Aorta (tissue), 5 donors: ENCODE results near the gene RHOT2. TPM values are rescaled to one million over a fixed set of nuclear protein-coding genes. Genes with fewer than 3 reads are reported as not detected.

Experiments
- ATAC-seq: fragments of 200-7000 bp; cut with Tn5 transposase; one replicate; pipeline ENCODE4 v1.9.1; 2022; ENCODE audit warnings: moderate library complexity; ENCODE audit not compliant: low FRiP score
- DNase-seq, 2 donors: peaks; one replicate each; pipeline ENCODE4 v3.0.0-alpha.2; 2020
- H3K27ac ChIP-seq, 2 donors: one replicate each; pipeline ENCODE4 v1.5.1; 2013; ENCODE audit warnings: low read length in 2 of 2, mild to moderate bottlenecking in 2 of 2, moderate library complexity in 2 of 2, control low read depth in 1 of 2, inconsistent platforms in 1 of 2, low read depth in 1 of 2
- H3K27me3 ChIP-seq, 2 donors: one replicate each; pipeline ENCODE4 v1.6.1; 2013; ENCODE audit warnings: control low read depth in 1 of 2, low read length in 1 of 2, mild to moderate bottlenecking in 1 of 2, moderate library complexity in 1 of 2; ENCODE audit not compliant: insufficient read depth in 2 of 2, control insufficient read depth in 1 of 2
- H3K36me3 ChIP-seq, 2 donors: one replicate each; pipeline ENCODE4 v1.6.1; 2013; ENCODE audit warnings: control low read depth in 1 of 2, low read length in 1 of 2, mild to moderate bottlenecking in 1 of 2; ENCODE audit not compliant: insufficient read depth in 2 of 2, control insufficient read depth in 1 of 2
- H3K4me1 ChIP-seq, 2 donors: one replicate each; pipeline ENCODE4 v1.6.1; 2013; ENCODE audit warnings: low read length in 2 of 2, control low read depth in 1 of 2, mild to moderate bottlenecking in 1 of 2, moderate library complexity in 1 of 2; ENCODE audit not compliant: insufficient read depth in 2 of 2, control insufficient read depth in 1 of 2
- H3K4me3 ChIP-seq, 2 donors: one replicate each; pipeline ENCODE4 v1.5.1; 2013; ENCODE audit warnings: low read length in 2 of 2, control low read depth in 1 of 2, mild to moderate bottlenecking in 1 of 2
- H3K9me3 ChIP-seq: one replicate; pipeline ENCODE4 v1.6.1; 2013; ENCODE audit warnings: mild to moderate bottlenecking, low read length; ENCODE audit not compliant: control insufficient read depth
- WGBS, 2 donors: extraction: QIAGEN DNeasy Blood & Tissue Kit; methylation state at CpG; one replicate each; pipeline ENCODE4 v1.1.7; 2013; 5-methylcytosine and 5-hydroxymethylcytosine counted together
- intact Hi-C, 2 donors: fragments of 100-400 bp; cut with DNase I; formaldehyde crosslinking; loops; one replicate each; pipeline versions ENCODE4 v1.14.2 to v1.15.0; 2022
- polyA plus RNA-seq, 2 donors: library from polyadenylated mRNA; stranded (reverse); fragments of 200-250 nt; gene quantifications; one replicate each; pipeline ENCODE4 v1.2.3, GENCODE V29; 2013
- total RNA-seq, 2 donors: library from RNA; stranded (reverse); fragmentation: NEBNext Ultra II Directional; extraction: Animal tissue kit (Norgen Biotek cat#: 25700); gene quantifications; one replicate each; pipeline ENCODE4 v1.2.1, GENCODE V29; 2021
- donor health status: healthy with polysubstance abuse.
- donor health status: Bipolar disorder and iron deficiency.
- donor health status: DM: no; HTN: no; CAD: no.
- donor health status: DM: no; HTN: no; CAD: no.
- donor health status: DM: yes; HTN: yes; CAD: no.

RHOT2 gene
- total and polyA plus RNA-seq, 4 donors: 27.4 to 356 (median 86.6) TPM

- Histone ChIP-seq H3K4me3 (no peak overlapping the region), H3K9me3 (no peaks in the 10 kb centered on the region), H3K4me1 (no peaks in the 10 kb centered on the region), H3K27me3 (no peaks in the 10 kb centered on the region), H3K27ac (no peak overlapping the region), H3K36me3 (no peaks in the 10 kb centered on the region)
- DNase-seq (no peak), ATAC-seq (no peak)
- 87 to 91% methylated on average over 22 of the region's 22 CpGs for WGBS, 2 donors
- intact Hi-C loops: no loop called here
Measured at GRCh38 chr16:651844-652243, 16.1 kb upstream of the RHOT2 start.

GRCh38 chr16:652454-653305 lies 15.3 kb upstream of the RHOT2 start:
- DNase-seq: no peak
- WGBS, 2 donors: 84 to 86% methylated on average over 28 of the region's 28 CpGs
- H3K4me1 ChIP-seq: no peaks in the 10 kb centered on the region
- ATAC-seq: no peak
- H3K36me3 ChIP-seq: no peaks in the 10 kb centered on the region
- intact Hi-C loops: no loop called here
- H3K27me3 ChIP-seq: no peaks in the 10 kb centered on the region
- H3K27ac ChIP-seq: no peak overlapping the region
- H3K4me3 ChIP-seq: no peak overlapping the region
- no peaks in the 10 kb centered on the region for H3K9me3 ChIP-seq

GRCh38 chr16:654034-654433 lies 13.9 kb upstream of the RHOT2 start:
- Histone ChIP-seq H3K9me3 (no peaks in the 10 kb centered on the region), H3K36me3 (no peaks in the 10 kb centered on the region), H3K4me1 (no peaks in the 10 kb centered on the region), H3K27ac (no peak overlapping the region), H3K4me3 (no peak overlapping the region), H3K27me3 (no peaks in the 10 kb centered on the region)
- WGBS, 2 donors: 86 to 93% methylated on average over 12 of the region's 12 CpGs
- DNase-seq (no peak), ATAC-seq (no peak)
- intact Hi-C loops: no loop called here

GRCh38 chr16:657487-657886 lies 10.4 kb upstream of the RHOT2 start:
- intact Hi-C loops: no loop called here
- ATAC-seq: no peak
- WGBS, 2 donors: 94 to 95% methylated on average over 20 to 22 of the region's 22 CpGs

GRCh38 chr16:658679-659571 lies 9.0 kb upstream of the RHOT2 start:
- intact Hi-C loops: no loop called here
- no peaks in the 10 kb centered on the region for H3K36me3 ChIP-seq

More at GRCh38 chr16:657487-657886, 10.4 kb upstream of the RHOT2 start:
- H3K4me1 ChIP-seq: no peaks in the 10 kb centered on the region
- no peak overlapping the region for H3K27ac ChIP-seq
- no peak overlapping the region for H3K4me3 ChIP-seq
- no peaks in the 10 kb centered on the region for H3K36me3 ChIP-seq
- H3K27me3 ChIP-seq: no peaks in the 10 kb centered on the region
- DNase-seq: no peak
- H3K9me3 ChIP-seq: no peaks in the 10 kb centered on the region

GRCh38 chr16:659618-660017 lies 8.3 kb upstream of the RHOT2 start:
- no peaks in the 10 kb centered on the region for H3K36me3 ChIP-seq
- H3K27ac ChIP-seq: no peak overlapping the region

More at GRCh38 chr16:658679-659571, 9.0 kb upstream of the RHOT2 start:
- WGBS, 2 donors: 91 to 92% methylated on average over 30 to 35 of the region's 35 CpGs
- no peak overlapping the region for H3K27ac ChIP-seq
- ATAC-seq (no peak), DNase-seq (no peak)
- H3K4me1 ChIP-seq: no peaks in the 10 kb centered on the region
- no peaks in the 10 kb centered on the region for H3K9me3 ChIP-seq
- H3K4me3 ChIP-seq: no peak overlapping the region
- H3K27me3 ChIP-seq: no peaks in the 10 kb centered on the region

GRCh38 chr16:660132-660458 lies 7.8 kb upstream of the RHOT2 start:
- Histone ChIP-seq H3K4me3 (no peak overlapping the region), H3K27me3 (no peaks in the 10 kb centered on the region), H3K36me3 (no peaks in the 10 kb centered on the region), H3K9me3 (no peaks in the 10 kb centered on the region), H3K4me1 (no peaks in the 10 kb centered on the region), H3K27ac (no peak overlapping the region)
- ATAC-seq (no peak), DNase-seq (no peak)
- intact Hi-C loops: loop anchor here in 1 of 2 donors (10.0 kb wide), 1 partner anchor 265 kb away; the partner anchor contains the start of gene NME4
- 70 to 77% methylated on average over 6 of the region's 6 CpGs for WGBS, 2 donors

More at GRCh38 chr16:659618-660017, 8.3 kb upstream of the RHOT2 start:
- H3K9me3 ChIP-seq: no peaks in the 10 kb centered on the region
- no peak for DNase-seq
- no peaks in the 10 kb centered on the region for H3K4me1 ChIP-seq
- no peak for ATAC-seq
- 89 to 90% methylated on average over 20 of the region's 20 CpGs for WGBS, 2 donors
- intact Hi-C loops: loop anchor here in 1 of 2 donors (10.0 kb wide), 1 partner anchor 265 kb away; the partner anchor contains the start of gene NME4
- no peaks in the 10 kb centered on the region for H3K27me3 ChIP-seq
- no peak overlapping the region for H3K4me3 ChIP-seq

- peak; percentile 93 to 95 for DNase-seq
- Histone ChIP-seq H3K4me3 (no peak overlapping the region), H3K9me3 (no peaks in the 10 kb centered on the region), H3K36me3 (no peaks in the 10 kb centered on the region), H3K27ac (no peak overlapping the region), H3K4me1 (no peaks in the 10 kb centered on the region), H3K27me3 (no peaks in the 10 kb centered on the region)
- peak; percentile 88 for ATAC-seq
- 35 to 50% methylated on average over 25 to 37 of the region's 43 CpGs for WGBS, 2 donors
- intact Hi-C loops: loop anchor here in 1 of 2 donors (10.0 kb wide), 1 partner anchor 266 kb away; the partner anchor contains the start of gene NME4
Measured at GRCh38 chr16:660459-661183, 7.3 kb upstream of the RHOT2 start.
